ENCODE measurements around the gene TRPM3. TPM values are rescaled to one million over a fixed set of nuclear protein-coding genes. Genes with fewer than 3 reads are reported as not detected.

Gene TRPM3
- total RNA-seq, 6 experiments from 2014 or later, result 0.02 TPM; not detected in 5

GRCh38 chr9:70881333-70881732, 240.1 kb downstream of the TRPM3 start:
- Mint-ChIP-seq H3K4me3 (no peak overlapping the region), H3K9me3 (no peaks in the 10 kb centered on the region), H3K27me3 (ENCODE audit: insufficient read depth) (peaks cover 7% of the 10 kb centered on the region), H3K27ac (no peak overlapping the region), H3K36me3 (ENCODE audit: low read depth) (no peaks in the 10 kb centered on the region), H3K4me1 (ENCODE audit: low read depth) (peaks cover 12% of the 10 kb centered on the region)
- no peak for TF ChIP-seq CTCF (IDR thresholded peaks at IDR 0.05)
- no peak for DNase-seq

GRCh38 chr9:70880535-70880934, 240.9 kb downstream of the TRPM3 start:
- Mint-ChIP-seq H3K4me1 (ENCODE audit: low read depth) (peaks cover 12% of the 10 kb centered on the region), H3K27ac (no peak overlapping the region), H3K36me3 (ENCODE audit: low read depth) (no peaks in the 10 kb centered on the region), H3K27me3 (ENCODE audit: insufficient read depth) (peaks cover 7% of the 10 kb centered on the region), H3K9me3 (no peaks in the 10 kb centered on the region), H3K4me3 (no peak overlapping the region)
- no peak for DNase-seq
- no peak for TF ChIP-seq CTCF (IDR thresholded peaks at IDR 0.05)

GRCh38 chr9:70878576-70878975, 242.8 kb downstream of the TRPM3 start:
- Mint-ChIP-seq H3K9me3 (no peaks in the 10 kb centered on the region), H3K36me3 (ENCODE audit: low read depth) (no peaks in the 10 kb centered on the region), H3K4me3 (no peak overlapping the region), H3K27me3 (ENCODE audit: insufficient read depth) (peaks cover 7% of the 10 kb centered on the region), H3K27ac (no peak overlapping the region), H3K4me1 (ENCODE audit: low read depth) (peaks cover 9% of the 10 kb centered on the region)
- no peak for TF ChIP-seq CTCF (IDR thresholded peaks at IDR 0.05)
- DNase-seq, result no peak

- Mint-ChIP-seq H3K4me3 (no peak overlapping the region), H3K4me1 (ENCODE audit: low read depth) (no peaks in the 10 kb centered on the region), H3K36me3 (ENCODE audit: low read depth) (no peaks in the 10 kb centered on the region), H3K27ac (no peak overlapping the region), H3K27me3 (ENCODE audit: insufficient read depth) (peaks cover 11% of the 10 kb centered on the region), H3K9me3 (no peaks in the 10 kb centered on the region)
- no peak for DNase-seq
- no peak for TF ChIP-seq CTCF (IDR thresholded peaks at IDR 0.05)
Observed at GRCh38 chr9:70874451-70874850, 247.0 kb downstream of the TRPM3 start.

- Mint-ChIP-seq H3K4me1 (ENCODE audit: low read depth) (no peaks in the 10 kb centered on the region), H3K27ac (no peak overlapping the region), H3K9me3 (no peaks in the 10 kb centered on the region), H3K27me3 (ENCODE audit: insufficient read depth) (peaks cover 14% of the 10 kb centered on the region), H3K36me3 (ENCODE audit: low read depth) (no peaks in the 10 kb centered on the region), H3K4me3 (no peak overlapping the region)
- TF ChIP-seq CTCF (IDR thresholded peaks at IDR 0.05), result no peak
- DNase-seq, result no peak
Observed at GRCh38 chr9:70873506-70873905, 247.9 kb downstream of the TRPM3 start.

Measured in HFFc6 (cell line).